GM23338 (cell line): ENCODE data around the gene SLC5A5. TPM values are rescaled to one million over a fixed set of nuclear protein-coding genes. Genes with fewer than 3 reads are reported as not detected.
A peak's percentile ranks its signal among the peaks of the same experiment; 100 is the strongest.

Experiments used
- ATAC-seq: fragments of 200-7000 bp; cut with Tn5 transposase; 3 replicates; pipeline ENCODE4 v1.9.1; 2020
- DNase-seq: peaks from one replicate; pipeline ENCODE4 v3.0.0-alpha.2; 2015; ENCODE audit warnings: low spot score
- H2AFZ ChIP-seq: fragments of 200-600 bp; sonication (generic); 2 replicates; pipeline ENCODE4 v1.8.0; 2016; ENCODE audit warnings: antibody characterized with exemption, mild to moderate bottlenecking, moderate library complexity
- H3F3A ChIP-seq: fragments of 200-600 bp; sonication (generic); replicated peaks from 2 replicates; pipeline ENCODE4 v1.8.0; 2017; ENCODE audit warnings: antibody characterized with exemption, mixed run types, low read depth
- H3K27ac ChIP-seq: fragments of 200-600 bp; sonication (generic); 2 replicates; pipeline ENCODE4 v1.6.1; 2016; ENCODE audit warnings: low read depth
- H3K27me3 ChIP-seq: fragments of 200-600 bp; sonication (generic); 2 replicates; pipeline ENCODE4 v1.8.0; 2016; ENCODE audit warnings: mild to moderate bottlenecking, mixed run types, moderate library complexity; ENCODE audit not compliant: insufficient read depth
- H3K36me3 ChIP-seq: fragments of 200-600 bp; sonication (generic); 2 replicates; pipeline ENCODE4 v1.8.0; 2016; ENCODE audit warnings: mild to moderate bottlenecking; ENCODE audit not compliant: insufficient read depth
- H3K4me1 ChIP-seq: fragments of 200-600 bp; sonication (generic); 2 replicates; pipeline ENCODE4 v1.8.0; 2016; ENCODE audit warnings: mild to moderate bottlenecking, moderate library complexity; ENCODE audit not compliant: insufficient read depth
- H3K4me2 ChIP-seq: fragments of 200-600 bp; sonication (generic); 2 replicates; pipeline ENCODE4 v1.7.1; 2017; ENCODE audit warnings: mixed run types
- H3K4me3 ChIP-seq: fragments of 200-600 bp; sonication (generic); 2 replicates; pipeline ENCODE4 v1.6.1; 2016; ENCODE audit warnings: mixed run types
- H3K79me2 ChIP-seq: fragments of 200-600 bp; sonication (generic); replicated peaks from 2 replicates; pipeline ENCODE4 v1.8.0; 2017; ENCODE audit warnings: mild to moderate bottlenecking; ENCODE audit not compliant: insufficient read depth
- H3K9me2 ChIP-seq: fragments of 200-600 bp; sonication (generic); 2 replicates; pipeline ENCODE4 v1.8.0; 2017; ENCODE audit not compliant: insufficient read depth
- H4K20me1 ChIP-seq: fragments of 200-600 bp; sonication (generic); replicated peaks from 2 replicates; pipeline ENCODE4 v1.8.0; 2017; ENCODE audit warnings: mild to moderate bottlenecking; ENCODE audit not compliant: insufficient read depth
- H3K27ac Mint-ChIP-seq: 2 replicates; pipeline ENCODE4 v1.8.0; 2020; ENCODE audit warnings: inconsistent platforms, mild to moderate bottlenecking, moderate library complexity, mixed read lengths
- H3K27me3 Mint-ChIP-seq: 3 replicates; pipeline ENCODE4 v1.8.0; 2022; ENCODE audit warnings: low read depth, mild to moderate bottlenecking, moderate library complexity, mixed read lengths, inconsistent platforms; ENCODE audit not compliant: insufficient read depth, poor library complexity
- H3K36me3 Mint-ChIP-seq: 3 replicates; pipeline ENCODE4 v1.8.0; 2021; ENCODE audit warnings: low read depth, mild to moderate bottlenecking, inconsistent platforms, moderate library complexity, mixed read lengths
- H3K4me1 Mint-ChIP-seq: 3 replicates; pipeline ENCODE4 v1.8.0; 2020; ENCODE audit warnings: mild to moderate bottlenecking, inconsistent platforms, mixed read lengths
- H3K4me3 Mint-ChIP-seq: 3 replicates; pipeline ENCODE4 v1.8.0; 2021; ENCODE audit warnings: moderate library complexity, mild to moderate bottlenecking, inconsistent platforms, mixed read lengths
- H3K9me3 Mint-ChIP-seq: 3 replicates; pipeline ENCODE4 v1.8.0; 2020; ENCODE audit warnings: moderate library complexity, mild to moderate bottlenecking, inconsistent platforms, mixed read lengths
- JUNB ChIP-seq: IDR thresholded peaks from one replicate; pipeline ENCODE4 v1.6.1; 2016; ENCODE audit warnings: antibody characterized with exemption; ENCODE audit not compliant: unreplicated experiment
- NANOG ChIP-seq: IDR thresholded peaks from 2 replicates; pipeline ENCODE4 v1.6.1; 2016; ENCODE audit warnings: antibody characterized with exemption, borderline replicate concordance
- POLR2AphosphoS5 ChIP-seq: IDR thresholded peaks from 2 replicates; pipeline ENCODE4 v1.6.1; 2016; ENCODE audit warnings: antibody characterized with exemption, low read depth
- ZNF114 ChIP-seq: fragments of 250-450 bp; sonication (Bioruptor Pico); IDR thresholded peaks from 2 replicates; pipeline ENCODE4 v1.5.0; 2020; ENCODE audit warnings: mild to moderate bottlenecking, moderate library complexity
- ZNF462 ChIP-seq: fragments of 250-450 bp; sonication (Bioruptor Pico); IDR thresholded peaks from 2 replicates; pipeline ENCODE4 v1.5.0; 2020; ENCODE audit warnings: mild to moderate bottlenecking, moderate library complexity
- polyA plus RNA-seq: library from polyadenylated mRNA; unstranded; fragments of >200 nt; fragmentation: Nextera tagmentation; extraction: Ambion mirVana; gene quantifications from 2 replicates; pipeline ENCODE4 v1.2.1, GENCODE V29; 2016
- total RNA-seq: library from RNA; depleted of rRNA; stranded (reverse); fragments of >200 nt; shearing (Covaris generic); gene quantifications from 2 replicates; pipeline ENCODE4 v1.2.3, GENCODE V29; 2014

SLC5A5 gene
- total and polyA plus RNA-seq, 2 experiments from 2014 or later, result 1.0 to 2.1 TPM

- no peaks in the 10 kb centered on the region for H3K9me2 ChIP-seq
- Mint-ChIP-seq H3K4me1 (peaks cover 24% of the 10 kb centered on the region), H3K36me3 (peaks cover 53% of the 10 kb centered on the region), H3K27ac (peak overlapping the region; percentile 85), H3K27me3 (peaks cover 50% of the 10 kb centered on the region), H3K4me3 (no peak overlapping the region; the same call in 2 of the 3 replicates), H3K9me3 (no peaks in the 10 kb centered on the region)
- no peak overlapping the region for H2AFZ ChIP-seq
- peak; percentile 40 for DNase-seq
- no peak overlapping the region for H3K4me2 ChIP-seq
- ATAC-seq, result peak; percentile 16
- H4K20me1 ChIP-seq, result peaks cover 40% of the 10 kb centered on the region
- peaks cover 60% of the 10 kb centered on the region for H3F3A ChIP-seq
- H3K4me3 ChIP-seq, result no peak overlapping the region
- TF ChIP-seq ZNF462 (CRISPR knock-in tag), result no peak
- TF ChIP-seq POLR2AphosphoS5, result peak; percentile 59
- TF ChIP-seq JUNB, result no peak
- no peak for TF ChIP-seq NANOG
- no peak for TF ChIP-seq ZNF114 (CRISPR knock-in tag)
- peaks cover 21% of the 10 kb centered on the region for H3K79me2 ChIP-seq
- H3K4me1 ChIP-seq, result peaks cover 21% of the 10 kb centered on the region; the same call in 1 of the 2 replicates
- H3K27me3 ChIP-seq, result peaks cover 11% of the 10 kb centered on the region
- peak overlapping the region; percentile 81 for H3K27ac ChIP-seq
- H3K36me3 ChIP-seq, result peaks cover 31% of the 10 kb centered on the region
Measured at GRCh38 chr19:17865364-17866311, 6.1 kb upstream of the SLC5A5 start.
